GM12874 (cell line): ENCODE results near the gene PPP1R37.

Experiments used
- TF ChIP-seq, protein P1 (sequence below): IDR thresholded peaks from 2 replicates; pipeline ENCODE4 v1.5.1; 2011; ENCODE audit warnings: low read depth, mild to moderate bottlenecking, control low read depth, low read length, moderate library complexity; ENCODE audit not compliant: insufficient read depth

PPP1R37 gene

DNA sequence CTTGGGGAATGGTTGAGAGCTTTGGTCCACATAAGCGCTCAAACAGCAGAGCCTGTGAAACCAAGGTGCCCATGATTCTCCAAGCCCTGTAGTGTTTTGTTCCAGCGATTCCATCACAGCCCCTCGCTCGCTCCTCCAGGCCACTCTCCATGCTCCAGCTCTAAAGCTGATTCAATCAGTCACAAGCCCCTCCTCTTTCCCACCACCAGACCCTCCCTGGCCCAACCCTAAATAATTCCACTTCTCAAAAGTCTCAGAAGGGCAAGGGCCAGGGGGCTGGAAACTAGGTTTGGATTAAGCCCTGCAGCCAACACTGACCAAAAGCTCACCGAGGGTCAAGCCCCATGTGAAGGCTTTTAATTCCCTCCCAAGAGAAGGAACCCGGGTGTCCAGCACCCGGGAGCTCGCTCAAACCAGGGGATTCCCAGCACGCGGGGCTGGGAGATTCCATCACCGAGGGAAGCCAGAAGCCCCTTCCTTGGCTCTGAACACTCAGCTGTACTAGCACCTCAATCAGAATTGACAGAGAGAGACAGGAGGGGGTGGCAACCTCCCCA is 18.2 kb upstream of the PPP1R37 start:
- TF ChIP-seq, protein P1, sequence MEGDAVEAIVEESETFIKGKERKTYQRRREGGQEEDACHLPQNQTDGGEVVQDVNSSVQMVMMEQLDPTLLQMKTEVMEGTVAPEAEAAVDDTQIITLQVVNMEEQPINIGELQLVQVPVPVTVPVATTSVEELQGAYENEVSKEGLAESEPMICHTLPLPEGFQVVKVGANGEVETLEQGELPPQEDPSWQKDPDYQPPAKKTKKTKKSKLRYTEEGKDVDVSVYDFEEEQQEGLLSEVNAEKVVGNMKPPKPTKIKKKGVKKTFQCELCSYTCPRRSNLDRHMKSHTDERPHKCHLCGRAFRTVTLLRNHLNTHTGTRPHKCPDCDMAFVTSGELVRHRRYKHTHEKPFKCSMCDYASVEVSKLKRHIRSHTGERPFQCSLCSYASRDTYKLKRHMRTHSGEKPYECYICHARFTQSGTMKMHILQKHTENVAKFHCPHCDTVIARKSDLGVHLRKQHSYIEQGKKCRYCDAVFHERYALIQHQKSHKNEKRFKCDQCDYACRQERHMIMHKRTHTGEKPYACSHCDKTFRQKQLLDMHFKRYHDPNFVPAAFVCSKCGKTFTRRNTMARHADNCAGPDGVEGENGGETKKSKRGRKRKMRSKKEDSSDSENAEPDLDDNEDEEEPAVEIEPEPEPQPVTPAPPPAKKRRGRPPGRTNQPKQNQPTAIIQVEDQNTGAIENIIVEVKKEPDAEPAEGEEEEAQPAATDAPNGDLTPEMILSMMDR = no peak

DNA sequence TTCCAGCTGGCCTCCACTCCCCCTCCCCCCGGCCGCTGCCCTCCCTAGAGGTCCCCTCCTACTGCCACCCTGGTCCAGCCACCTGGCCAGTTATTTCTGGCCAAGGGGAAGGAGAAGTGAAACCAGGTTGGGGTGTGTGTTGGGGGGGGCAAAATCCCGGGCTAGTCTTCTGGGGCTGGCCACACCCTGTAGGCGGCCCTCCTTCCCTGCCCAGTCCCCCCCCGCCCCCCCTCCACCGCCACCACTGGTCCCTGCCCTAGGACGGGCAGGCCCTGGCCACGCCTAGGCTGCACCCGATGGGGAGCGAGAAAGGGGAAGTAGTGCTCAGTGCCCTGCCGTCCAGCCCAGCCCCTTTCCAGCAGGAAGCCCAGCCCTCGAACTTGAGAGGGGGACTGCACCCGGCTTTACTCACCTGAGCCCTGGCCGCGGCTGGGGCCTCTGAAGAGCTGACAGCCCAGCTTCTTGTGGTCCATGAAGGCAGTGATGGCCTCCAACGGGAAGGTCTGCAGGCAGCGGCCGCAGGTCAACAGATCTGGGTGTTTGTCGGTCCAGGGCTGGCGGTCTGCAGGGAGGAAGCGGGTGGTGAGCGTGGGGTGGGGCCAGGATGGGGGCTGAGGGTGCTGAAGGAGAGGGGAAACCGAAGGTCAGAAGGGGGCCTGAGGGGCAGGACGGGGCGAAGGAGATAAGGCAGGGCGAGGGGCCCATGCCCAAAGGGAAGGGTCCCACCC is 17.5 kb upstream of the PPP1R37 start:
- TF ChIP-seq, protein P1 = no peak

DNA sequence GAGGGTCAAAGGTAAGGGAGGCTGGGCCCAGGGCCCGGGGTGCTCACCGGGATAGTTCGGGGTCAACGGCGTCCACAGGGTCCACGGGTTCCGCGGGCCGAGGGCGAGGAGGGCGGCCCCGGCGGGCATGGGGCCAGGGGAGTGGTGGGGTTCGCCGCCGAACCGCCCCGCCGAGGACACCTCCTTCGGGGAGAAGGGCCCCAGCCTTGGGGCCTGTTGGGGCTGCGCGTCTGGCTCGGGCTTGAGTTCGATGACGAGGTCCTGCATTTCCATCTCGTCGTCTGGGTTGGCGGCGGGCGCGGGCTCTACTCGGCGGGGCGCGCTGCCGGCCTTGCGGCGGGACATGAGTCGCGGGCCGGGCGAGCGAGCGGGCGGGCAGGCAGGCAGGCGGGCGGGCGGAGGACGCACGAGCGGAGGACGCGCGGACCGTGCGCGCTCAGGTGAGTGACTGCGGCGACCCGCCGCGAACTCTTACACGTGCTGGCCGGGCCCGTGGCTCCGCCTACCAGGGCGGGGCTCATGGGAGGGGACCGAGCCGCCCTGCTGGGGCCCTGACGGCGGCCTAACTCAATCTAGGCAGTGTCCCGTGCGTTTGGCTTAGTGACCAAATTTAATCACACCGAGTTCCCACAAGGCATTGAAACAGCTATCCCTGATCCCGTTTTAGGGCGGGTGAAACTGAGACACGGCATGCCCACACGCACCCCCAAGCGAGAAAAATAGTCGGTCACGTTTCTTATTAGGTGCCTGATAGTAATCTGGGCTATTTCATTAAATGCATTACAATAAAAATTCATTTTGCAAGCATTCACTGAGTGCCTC is 16.7 kb upstream of the PPP1R37 start, which contains the start of gene ZNF296:
ZNF296 (minus strand) TSS at position 450 of the 822 bp plus-strand sequence; CDS start at position 345, 105 bp downstream.
- TF ChIP-seq, protein P1 = no peak

DNA sequence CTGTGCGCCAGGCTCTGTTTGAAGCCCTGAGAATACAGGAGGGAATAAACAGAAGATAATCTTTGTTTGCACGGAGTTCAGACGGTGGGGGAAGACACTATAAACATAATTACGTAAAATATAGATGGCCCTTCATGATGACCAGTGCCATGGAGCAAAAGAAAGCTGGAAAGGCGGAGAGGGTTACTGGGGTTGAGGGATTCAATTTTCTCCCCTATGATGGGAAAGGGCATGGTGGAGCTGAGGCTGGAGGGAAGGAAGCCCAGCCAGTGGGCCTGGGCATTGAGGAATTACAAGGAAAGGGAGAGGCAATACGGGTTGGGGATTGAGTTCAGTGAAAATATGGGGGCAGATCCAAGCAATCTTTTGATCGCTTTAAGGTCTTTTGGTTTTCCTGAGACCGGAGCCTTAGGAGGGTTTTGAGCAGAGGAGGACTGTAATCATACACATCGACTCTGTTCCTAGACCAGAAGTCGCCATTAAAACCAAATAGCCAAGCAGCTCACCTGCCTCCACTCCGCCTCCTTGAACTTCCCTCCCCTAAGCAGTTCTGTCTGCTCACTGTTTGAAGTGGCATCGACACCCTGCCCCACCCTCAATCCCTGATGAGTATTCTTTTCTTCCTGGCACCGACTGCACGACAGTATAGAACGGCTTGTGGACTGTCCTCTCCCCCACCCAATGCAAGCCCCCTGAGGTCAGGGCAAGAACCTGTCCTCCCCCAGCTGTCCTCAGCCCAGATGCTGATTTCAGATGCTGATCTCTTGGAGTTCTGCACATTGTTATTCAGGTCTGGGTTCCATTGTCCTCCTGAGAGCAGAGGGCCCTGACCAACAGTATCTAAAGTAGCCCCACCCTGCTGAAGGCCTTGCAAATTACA is 15.9 kb upstream of the PPP1R37 start:
- TF ChIP-seq, protein P1 = no peak

DNA sequence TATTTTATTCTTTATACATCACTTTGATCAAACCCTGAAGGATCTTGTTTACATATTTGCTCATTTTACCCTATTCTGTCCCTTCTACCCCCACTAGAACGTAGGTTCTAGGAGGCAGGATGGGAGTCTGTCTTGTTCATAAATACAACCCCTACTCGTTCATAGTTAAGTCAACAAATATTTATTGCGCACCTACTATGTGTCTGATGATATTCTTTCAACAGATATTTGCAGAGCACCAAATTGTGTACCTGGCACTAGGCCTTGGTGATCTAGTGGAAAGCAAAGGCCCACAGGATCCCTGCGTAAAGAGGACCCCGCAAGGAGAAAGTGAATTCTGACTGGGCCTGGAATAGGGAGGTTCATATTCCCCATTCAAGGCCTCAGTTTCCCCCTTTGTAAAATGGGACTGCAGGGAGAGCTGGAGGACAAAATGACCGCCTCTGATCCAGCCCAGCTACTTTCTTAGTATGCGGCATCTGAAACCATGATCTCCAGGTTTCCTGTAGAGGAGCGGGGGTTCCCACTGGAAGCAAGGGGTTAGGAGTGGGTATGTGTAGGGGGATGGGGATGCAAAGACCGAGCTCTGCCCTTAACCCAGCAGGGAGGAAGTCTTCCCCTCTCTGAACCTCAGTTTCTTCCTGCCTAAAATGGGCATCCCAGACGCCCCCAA is 14.5 kb upstream of the PPP1R37 start:
- TF ChIP-seq, protein P1 = no peak

DNA sequence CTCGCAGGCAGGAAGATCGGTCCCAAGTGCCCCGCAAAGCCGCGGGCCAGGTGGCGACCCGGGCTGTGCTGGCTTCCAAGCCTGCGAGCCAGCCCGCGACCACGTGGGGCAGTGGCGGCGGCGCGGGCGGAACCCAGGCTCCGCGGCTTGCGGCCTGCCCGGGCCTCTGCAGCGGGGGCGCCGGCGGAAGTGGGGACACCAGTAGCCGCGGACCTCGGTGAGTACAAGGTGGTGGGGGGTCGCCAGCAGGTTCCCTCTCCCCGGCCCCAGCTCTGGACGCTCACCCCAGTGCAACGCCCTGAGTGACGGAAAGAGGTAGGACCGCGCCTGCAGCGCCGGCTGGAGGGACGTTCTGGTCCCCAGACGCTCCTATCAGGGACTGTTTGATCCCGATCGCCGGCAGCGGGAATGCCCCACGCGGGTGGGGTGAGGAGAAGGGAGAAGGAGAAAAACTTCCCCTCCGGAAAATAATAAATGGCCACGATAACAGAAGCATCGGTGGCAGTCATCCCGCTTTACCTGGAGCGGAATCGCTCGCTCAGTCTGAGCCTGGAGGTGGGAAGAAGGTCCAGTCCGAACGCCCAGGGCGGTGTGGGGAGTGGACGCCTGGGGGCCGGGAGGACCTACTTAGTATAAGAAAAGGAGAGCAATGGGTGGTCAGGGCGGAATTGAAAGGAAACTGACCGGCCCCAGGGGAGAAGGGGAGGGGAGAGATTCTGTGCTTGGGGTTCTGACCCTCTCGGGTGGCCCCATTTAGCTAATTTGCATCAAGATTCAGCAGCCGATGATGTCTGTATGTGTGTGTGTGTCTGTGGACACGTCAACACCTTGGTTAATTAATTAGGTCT is 13.7 kb upstream of the PPP1R37 start, which contains the start of gene GEMIN7:
GEMIN7 (plus strand) TSS at position 198 of the 848 bp plus-strand sequence. CDS start 10,855 bp downstream, outside the sequence.
- TF ChIP-seq, protein P1 = peak; percentile 20; the same call in 1 of the 2 replicates
